Measurements from ENCODE around the gene RALGPS1. TPM values are rescaled to one million over a fixed set of nuclear protein-coding genes. Genes with fewer than 3 reads are reported as not detected.

Gene RALGPS1
- total and polyA plus RNA-seq, 2 experiments from 2014 or later, result 13.1 to 22.1 TPM

- H3K9me3 ChIP-seq (ENCODE audit: low read depth), result no peaks in the 10 kb centered on the region
- H3K27me3 ChIP-seq, result no peaks in the 10 kb centered on the region
- no peak overlapping the region for H3K4me2 ChIP-seq
- H3K9me2 ChIP-seq (replicated peaks; ENCODE audit: insufficient read depth), result no peaks in the 10 kb centered on the region
- H3K4me3 ChIP-seq, result no peak overlapping the region
- peaks cover 4% of the 10 kb centered on the region for H3K79me2 ChIP-seq
- TF ChIP-seq EZH2 (IDR thresholded peaks at IDR 0.05; ENCODE audit: borderline replicate concordance), result no peak
- TF ChIP-seq CTCF (IDR thresholded peaks at IDR 0.05; ENCODE audit: poor library complexity), result no peak
- TF ChIP-seq EZH2phosphoT487 (IDR thresholded peaks at IDR 0.05; ENCODE audit: low read depth, severe bottlenecking, unreplicated experiment), result no peak
- H3K36me3 ChIP-seq (replicated peaks; ENCODE audit: insufficient read depth, low read depth), result no peaks in the 10 kb centered on the region
- H2AFZ ChIP-seq, result no peak overlapping the region
- H4K20me1 ChIP-seq (ENCODE audit: insufficient read depth, poor library complexity, severe bottlenecking), result peaks cover 2% of the 10 kb centered on the region
- H3K27ac ChIP-seq, result no peak overlapping the region
- WGBS (ENCODE audit: low lambda C conversion rate, missing lambda C conversion rate), result 96% methylated on average over 5 of the region's 5 CpGs
- H3K4me1 ChIP-seq (ENCODE audit: insufficient read depth), result no peaks in the 10 kb centered on the region
- no peak for DNase-seq (ENCODE audit: low spot score)
Observed at GRCh38 chr9:127114606-127115005, 200.0 kb downstream of the RALGPS1 start.

- H3K27ac ChIP-seq, result no peak overlapping the region
- no peak overlapping the region for H3K4me2 ChIP-seq
- TF ChIP-seq CTCF (IDR thresholded peaks at IDR 0.05; ENCODE audit: poor library complexity) (no peak), EZH2 (IDR thresholded peaks at IDR 0.05; ENCODE audit: borderline replicate concordance) (no peak), EZH2phosphoT487 (IDR thresholded peaks at IDR 0.05; ENCODE audit: low read depth, severe bottlenecking, unreplicated experiment) (no peak)
- no peak overlapping the region for H3K4me3 ChIP-seq
- no peaks in the 10 kb centered on the region for H3K27me3 ChIP-seq
- H3K36me3 ChIP-seq (replicated peaks; ENCODE audit: insufficient read depth, low read depth), result no peaks in the 10 kb centered on the region
- H4K20me1 ChIP-seq (ENCODE audit: insufficient read depth, poor library complexity, severe bottlenecking), result peaks cover 2% of the 10 kb centered on the region
- H3K79me2 ChIP-seq, result peaks cover 20% of the 10 kb centered on the region
- H2AFZ ChIP-seq, result no peak overlapping the region
- H3K9me2 ChIP-seq (replicated peaks; ENCODE audit: insufficient read depth), result no peaks in the 10 kb centered on the region
- no peak for DNase-seq (ENCODE audit: low spot score)
- H3K9me3 ChIP-seq (ENCODE audit: low read depth), result no peaks in the 10 kb centered on the region
- no peaks in the 10 kb centered on the region for H3K4me1 ChIP-seq (ENCODE audit: insufficient read depth)
- 93% methylated on average over 6 of the region's 6 CpGs for WGBS (ENCODE audit: low lambda C conversion rate, missing lambda C conversion rate)
Observed at GRCh38 chr9:127116088-127116726, 201.6 kb downstream of the RALGPS1 start.

- H4K20me1 ChIP-seq (ENCODE audit: insufficient read depth, poor library complexity, severe bottlenecking), result peaks cover 2% of the 10 kb centered on the region
- WGBS (ENCODE audit: low lambda C conversion rate, missing lambda C conversion rate), result 74% methylated on average over 2 of the region's 2 CpGs
- H3K4me1 ChIP-seq (ENCODE audit: insufficient read depth), result peaks cover 1% of the 10 kb centered on the region
- H3K27ac ChIP-seq, result no peak overlapping the region
- DNase-seq (ENCODE audit: low spot score), result no peak
- H3K4me3 ChIP-seq, result no peak overlapping the region
- no peaks in the 10 kb centered on the region for H3K27me3 ChIP-seq
- H3K36me3 ChIP-seq (replicated peaks; ENCODE audit: insufficient read depth, low read depth), result no peaks in the 10 kb centered on the region
- no peaks in the 10 kb centered on the region for H3K9me3 ChIP-seq (ENCODE audit: low read depth)
- TF ChIP-seq EZH2phosphoT487 (IDR thresholded peaks at IDR 0.05; ENCODE audit: low read depth, severe bottlenecking, unreplicated experiment) (no peak), EZH2 (IDR thresholded peaks at IDR 0.05; ENCODE audit: borderline replicate concordance) (no peak), CTCF (IDR thresholded peaks at IDR 0.05; ENCODE audit: poor library complexity) (no peak)
- no peak overlapping the region for H3K4me2 ChIP-seq
- no peak overlapping the region for H2AFZ ChIP-seq
- peaks cover 21% of the 10 kb centered on the region for H3K79me2 ChIP-seq
- no peaks in the 10 kb centered on the region for H3K9me2 ChIP-seq (replicated peaks; ENCODE audit: insufficient read depth)
Observed at GRCh38 chr9:127116957-127117356, 202.4 kb downstream of the RALGPS1 start.
